ENCODE results near the gene VPS13C.

VPS13C gene

GRCh38 chr15:61839546-61839945 lies 220.7 kb downstream of the VPS13C start:
- no peak overlapping the region for H2BK15ac ChIP-seq (ENCODE audit: low read length)
- no peak overlapping the region for H3K4me2 ChIP-seq (ENCODE audit: insufficient read depth, low read length, poor library complexity, severe bottlenecking)
- no peak overlapping the region for H3K27ac ChIP-seq (replicated peaks; ENCODE audit: low read length)
- no peaks in the 10 kb centered on the region for H3K36me3 ChIP-seq (replicated peaks in 1 of 2; ENCODE audit: control insufficient read depth in 2 of 2, insufficient read depth in 2 of 2, low read length in 2 of 2)
- no peak overlapping the region for H3K9ac ChIP-seq (ENCODE audit: low read depth, low read length, poor library complexity)
- no peak overlapping the region for H3K4me3 ChIP-seq (ENCODE audit: low read length in 2 of 2)
- H2AFZ ChIP-seq (ENCODE audit: low read length): peak overlapping the region; percentile 66
- no peak overlapping the region for H2BK12ac ChIP-seq (ENCODE audit: low read length)
- H3K79me1 ChIP-seq (ENCODE audit: low read depth, low read length): no peaks in the 10 kb centered on the region
- no peak overlapping the region for H3K18ac ChIP-seq (ENCODE audit: low read length)
- H4K8ac ChIP-seq (ENCODE audit: low read depth, low read length): no peak overlapping the region
- no peak overlapping the region for H2BK5ac ChIP-seq (ENCODE audit: low read length)
- H3K14ac ChIP-seq (ENCODE audit: low read length): no peak overlapping the region
- H3K4me1 ChIP-seq (ENCODE audit: control insufficient read depth in 2 of 2, insufficient read depth in 1 of 2, low read depth in 1 of 2, low read length in 2 of 2): no peaks in the 10 kb centered on the region
- no peak for DNase-seq (ENCODE audit: low spot score)
- H3K4ac ChIP-seq (ENCODE audit: low read length): no peak overlapping the region
- WGBS, 2 donors (ENCODE audit: extremely low coverage in 2 of 2, insufficient read length in 2 of 2, insufficient replicate concordance in 1 of 2): no CpG with 5 or more reads among the region's 8 CpGs
- no peak overlapping the region for H2AK5ac ChIP-seq (ENCODE audit: low read depth, low read length)
- H3K9me3 ChIP-seq (replicated peaks in 1 of 2; ENCODE audit: control insufficient read depth in 2 of 2, insufficient read depth in 1 of 2, low read depth in 1 of 2, low read length in 2 of 2): peaks cover 0 to 3% of the 10 kb centered on the region in 2 donors
- H3K27me3 ChIP-seq (ENCODE audit: control insufficient read depth in 3 of 3, insufficient read depth in 3 of 3, low read depth in 1 of 3, low read length in 3 of 3): peaks cover 0 to 15% (median 0%) of the 10 kb centered on the region in 3 experiments
- H3K23ac ChIP-seq (ENCODE audit: low read depth, low read length, poor library complexity): no peak overlapping the region
- no peak overlapping the region for H2BK120ac ChIP-seq (ENCODE audit: low read depth, low read length)
- H4K91ac ChIP-seq (ENCODE audit: low read depth, low read length, poor library complexity): no peak overlapping the region

GRCh38 chr15:61835496-61836106 lies 224.6 kb downstream of the VPS13C start:
- Histone ChIP-seq H3K27ac (replicated peaks; ENCODE audit: low read length) (no peak overlapping the region), H3K4me2 (ENCODE audit: insufficient read depth, low read length, poor library complexity, severe bottlenecking) (no peak overlapping the region), H3K27me3 (ENCODE audit: control insufficient read depth in 3 of 3, insufficient read depth in 3 of 3, low read depth in 1 of 3, low read length in 3 of 3) (peaks cover 0 to 32% (median 0%) of the 10 kb centered on the region in 3 experiments), H3K4me1 (ENCODE audit: control insufficient read depth in 2 of 2, insufficient read depth in 1 of 2, low read depth in 1 of 2, low read length in 2 of 2) (peaks cover 0 to 9% of the 10 kb centered on the region in 2 donors), H3K4ac (ENCODE audit: low read length) (no peak overlapping the region), H2AFZ (ENCODE audit: low read length) (peak overlapping the region; percentile 85), H2AK5ac (ENCODE audit: low read depth, low read length) (no peak overlapping the region), H3K4me3 (ENCODE audit: low read length in 2 of 2) (no peak overlapping the region), H3K18ac (ENCODE audit: low read length) (no peak overlapping the region), H3K14ac (ENCODE audit: low read length) (no peak overlapping the region), H4K8ac (ENCODE audit: low read depth, low read length) (no peak overlapping the region), H3K9me3 (replicated peaks in 1 of 2; ENCODE audit: control insufficient read depth in 2 of 2, insufficient read depth in 1 of 2, low read depth in 1 of 2, low read length in 2 of 2) (no peaks in the 10 kb centered on the region), H2BK5ac (ENCODE audit: low read length) (no peak overlapping the region), H3K79me1 (ENCODE audit: low read depth, low read length) (no peaks in the 10 kb centered on the region), H4K91ac (ENCODE audit: low read depth, low read length, poor library complexity) (no peak overlapping the region), H2BK15ac (ENCODE audit: low read length) (no peak overlapping the region), H3K9ac (ENCODE audit: low read depth, low read length, poor library complexity) (no peak overlapping the region), H3K36me3 (replicated peaks in 1 of 2; ENCODE audit: control insufficient read depth in 2 of 2, insufficient read depth in 2 of 2, low read length in 2 of 2) (no peaks in the 10 kb centered on the region), H3K23ac (ENCODE audit: low read depth, low read length, poor library complexity) (no peak overlapping the region), H2BK120ac (ENCODE audit: low read depth, low read length) (no peak overlapping the region), H2BK12ac (ENCODE audit: low read length) (no peak overlapping the region)
- DNase-seq (ENCODE audit: low spot score): peak; percentile 65
- no CpG with 5 or more reads among the region's 9 CpGs for WGBS, 2 donors (ENCODE audit: extremely low coverage in 2 of 2, insufficient read length in 2 of 2, insufficient replicate concordance in 1 of 2)

GRCh38 chr15:61835029-61835428 lies 225.2 kb downstream of the VPS13C start:
- Histone ChIP-seq H3K4me1 (ENCODE audit: control insufficient read depth in 2 of 2, insufficient read depth in 1 of 2, low read depth in 1 of 2, low read length in 2 of 2) (peaks cover 0 to 9% of the 10 kb centered on the region in 2 donors), H2BK12ac (ENCODE audit: low read length) (no peak overlapping the region), H3K14ac (ENCODE audit: low read length) (no peak overlapping the region), H3K9me3 (replicated peaks in 1 of 2; ENCODE audit: control insufficient read depth in 2 of 2, insufficient read depth in 1 of 2, low read depth in 1 of 2, low read length in 2 of 2) (no peaks in the 10 kb centered on the region), H2AK5ac (ENCODE audit: low read depth, low read length) (peak overlapping the region; percentile 59), H2BK15ac (ENCODE audit: low read length) (peak overlapping the region; percentile 60), H3K4me2 (ENCODE audit: insufficient read depth, low read length, poor library complexity, severe bottlenecking) (no peak overlapping the region), H3K4me3 (ENCODE audit: low read length in 2 of 2) (no peak overlapping the region), H2BK120ac (ENCODE audit: low read depth, low read length) (no peak overlapping the region), H3K23ac (ENCODE audit: low read depth, low read length, poor library complexity) (no peak overlapping the region), H2BK5ac (ENCODE audit: low read length) (no peak overlapping the region), H3K18ac (ENCODE audit: low read length) (peak overlapping the region; percentile 41), H3K27ac (replicated peaks; ENCODE audit: low read length) (no peak overlapping the region), H2AFZ (ENCODE audit: low read length) (peak overlapping the region; percentile 85), H3K9ac (ENCODE audit: low read depth, low read length, poor library complexity) (no peak overlapping the region), H4K8ac (ENCODE audit: low read depth, low read length) (no peak overlapping the region), H3K36me3 (replicated peaks in 1 of 2; ENCODE audit: control insufficient read depth in 2 of 2, insufficient read depth in 2 of 2, low read length in 2 of 2) (no peaks in the 10 kb centered on the region), H3K4ac (ENCODE audit: low read length) (no peak overlapping the region), H4K91ac (ENCODE audit: low read depth, low read length, poor library complexity) (no peak overlapping the region), H3K27me3 (ENCODE audit: control insufficient read depth in 3 of 3, insufficient read depth in 3 of 3, low read depth in 1 of 3, low read length in 3 of 3) (peaks cover 0 to 32% (median 0%) of the 10 kb centered on the region in 3 experiments), H3K79me1 (ENCODE audit: low read depth, low read length) (no peaks in the 10 kb centered on the region)
- DNase-seq (ENCODE audit: low spot score): no peak
- no CpG with 5 or more reads among the region's 9 CpGs for WGBS, 2 donors (ENCODE audit: extremely low coverage in 2 of 2, insufficient read length in 2 of 2, insufficient replicate concordance in 1 of 2)

- no peaks in the 10 kb centered on the region for H3K36me3 ChIP-seq (replicated peaks in 1 of 2; ENCODE audit: control insufficient read depth in 2 of 2, insufficient read depth in 2 of 2, low read length in 2 of 2)
- no peak overlapping the region for H4K8ac ChIP-seq (ENCODE audit: low read depth, low read length)
- peak overlapping the region; percentile 73 for H2AFZ ChIP-seq (ENCODE audit: low read length)
- peaks cover 0 to 9% of the 10 kb centered on the region in 2 donors for H3K4me1 ChIP-seq (ENCODE audit: control insufficient read depth in 2 of 2, insufficient read depth in 1 of 2, low read depth in 1 of 2, low read length in 2 of 2)
- H3K79me1 ChIP-seq (ENCODE audit: low read depth, low read length): no peaks in the 10 kb centered on the region
- peak; percentile 77 for DNase-seq (ENCODE audit: low spot score)
- H2BK15ac ChIP-seq (ENCODE audit: low read length): peak overlapping the region; percentile 60
- no peak overlapping the region for H3K14ac ChIP-seq (ENCODE audit: low read length)
- no peak overlapping the region for H3K23ac ChIP-seq (ENCODE audit: low read depth, low read length, poor library complexity)
- no peak overlapping the region for H4K91ac ChIP-seq (ENCODE audit: low read depth, low read length, poor library complexity)
- H3K4me3 ChIP-seq (ENCODE audit: low read length in 2 of 2): no peak overlapping the region
- H2AK5ac ChIP-seq (ENCODE audit: low read depth, low read length): peak overlapping the region; percentile 59
- no peak overlapping the region for H3K4me2 ChIP-seq (ENCODE audit: insufficient read depth, low read length, poor library complexity, severe bottlenecking)
- H2BK120ac ChIP-seq (ENCODE audit: low read depth, low read length): no peak overlapping the region
- no peak overlapping the region for H2BK12ac ChIP-seq (ENCODE audit: low read length)
- H3K27me3 ChIP-seq (ENCODE audit: control insufficient read depth in 3 of 3, insufficient read depth in 3 of 3, low read depth in 1 of 3, low read length in 3 of 3): peaks cover 0 to 32% (median 0%) of the 10 kb centered on the region in 3 experiments
- H3K4ac ChIP-seq (ENCODE audit: low read length): no peak overlapping the region
- H3K18ac ChIP-seq (ENCODE audit: low read length): no peak overlapping the region
- no peak overlapping the region for H2BK5ac ChIP-seq (ENCODE audit: low read length)
- H3K9me3 ChIP-seq (replicated peaks in 1 of 2; ENCODE audit: control insufficient read depth in 2 of 2, insufficient read depth in 1 of 2, low read depth in 1 of 2, low read length in 2 of 2): no peaks in the 10 kb centered on the region
- no CpG with 5 or more reads among the region's 16 CpGs for WGBS, 2 donors (ENCODE audit: extremely low coverage in 2 of 2, insufficient read length in 2 of 2, insufficient replicate concordance in 1 of 2)
- H3K27ac ChIP-seq (replicated peaks; ENCODE audit: low read length): no peak overlapping the region
- H3K9ac ChIP-seq (ENCODE audit: low read depth, low read length, poor library complexity): no peak overlapping the region
Observed at GRCh38 chr15:61834076-61834697, 226.1 kb downstream of the VPS13C start.
